Mucosa of descending colon (tissue), 3 donors: ENCODE data around the gene CA6. TPM values are rescaled to one million over a fixed set of nuclear protein-coding genes. Genes with fewer than 3 reads are reported as not detected.

Experiments used
- ATAC-seq: fragments of 200-7000 bp; cut with Tn5 transposase; one replicate; pipeline ENCODE4 v1.9.1; 2020; ENCODE audit warnings: mild to moderate bottlenecking, moderate library complexity
- DNase-seq, 3 donors: peaks; one replicate each; pipeline ENCODE4 v3.0.0-alpha.2; 2020
- H3K36me3 ChIP-seq: fragments of 200-600 bp; one replicate; pipeline ENCODE4 v1.8.0; 2021; ENCODE audit warnings: low read depth, mild to moderate bottlenecking
- H3K4me1 ChIP-seq: fragments of 200-600 bp; one replicate; pipeline ENCODE4 v1.8.0; 2021; ENCODE audit warnings: low read depth, mild to moderate bottlenecking
- H3K4me3 ChIP-seq: fragments of 200-600 bp; one replicate; pipeline ENCODE4 v1.8.0; 2021; ENCODE audit warnings: mild to moderate bottlenecking
- H3K9me3 ChIP-seq: fragments of 200-600 bp; one replicate; pipeline ENCODE4 v1.8.0; 2021; ENCODE audit warnings: mild to moderate bottlenecking
- intact Hi-C, 2 donors: fragments of 100-400 bp; cut with DNase I in 1 of 2; cut with micrococcal nuclease in 1 of 2; formaldehyde crosslinking; loops; one replicate each; pipeline versions ENCODE4 v1.11.0 to v1.11.1; 2022; cut with DNase I, micrococcal nuclease
- total RNA-seq, 3 donors: library from RNA; stranded (reverse); fragmentation: NEBNext Ultra II Directional in 2 of 3; extraction: Animal tissue kit (Norgen Biotek cat#: 25700) in 2 of 3; gene quantifications; one replicate each; pipeline versions ENCODE4 v1.2.1 to v1.2.4, GENCODE V29; 2021 to 2023
- TF ChIP-seq, protein P1 (sequence below): fragments of 200-600 bp; IDR thresholded peaks from one replicate; pipeline ENCODE4 v1.8.0; 2022; ENCODE audit warnings: antibody characterized with exemption, mild to moderate bottlenecking
- donor health status: DM: no; HTN: no; CAD: no; lungs with moderate emphysema.
- donor health status: DM: no; HTN: no; CAD: no.
- donor health status: DM: no; HTN: yes; CAD: no.

Gene CA6
- total RNA-seq, 3 donors from 2014 or later, result not detected

DNA sequence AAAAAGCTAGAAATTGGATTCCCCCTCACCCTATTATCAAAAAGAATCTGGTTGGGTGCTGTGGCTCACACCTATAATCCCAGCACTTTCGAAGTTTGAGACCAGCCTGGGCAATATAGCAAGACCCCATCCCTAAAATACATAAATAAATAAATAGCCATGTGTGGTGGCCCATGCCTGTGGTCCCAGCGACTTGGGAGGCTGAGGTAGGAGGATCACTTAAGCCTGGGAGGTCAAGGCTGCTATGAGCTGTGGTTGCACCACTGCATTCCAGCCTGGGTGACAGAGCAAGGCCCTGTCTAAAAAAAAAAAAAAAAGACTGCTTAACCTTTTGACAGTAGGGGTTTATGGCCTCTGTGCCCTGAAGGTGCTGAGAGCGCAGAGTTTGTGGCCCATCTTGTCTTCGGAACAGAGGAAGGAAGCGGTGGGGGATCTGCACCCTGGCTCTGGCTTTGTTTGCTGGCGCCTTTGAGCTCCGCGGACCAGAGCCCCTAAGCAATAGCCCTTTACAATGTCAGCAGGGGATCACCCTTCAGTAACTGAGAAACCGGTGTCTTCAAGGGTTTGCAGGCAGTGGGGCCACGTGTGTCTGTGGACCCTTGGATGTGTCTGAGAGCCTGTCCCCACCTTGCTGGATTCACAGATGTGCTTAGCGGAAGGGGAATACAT, 58.5 kb downstream of the CA6 start:
- Histone ChIP-seq H3K36me3 (no peaks in the 10 kb centered on the region), H3K4me1 (peaks cover 3% of the 10 kb centered on the region), H3K4me3 (no peak overlapping the region), H3K9me3 (no peaks in the 10 kb centered on the region)
- intact Hi-C loops, result no loop called here
- DNase-seq (no peak), ATAC-seq (no peak)
- TF ChIP-seq, protein P1, sequence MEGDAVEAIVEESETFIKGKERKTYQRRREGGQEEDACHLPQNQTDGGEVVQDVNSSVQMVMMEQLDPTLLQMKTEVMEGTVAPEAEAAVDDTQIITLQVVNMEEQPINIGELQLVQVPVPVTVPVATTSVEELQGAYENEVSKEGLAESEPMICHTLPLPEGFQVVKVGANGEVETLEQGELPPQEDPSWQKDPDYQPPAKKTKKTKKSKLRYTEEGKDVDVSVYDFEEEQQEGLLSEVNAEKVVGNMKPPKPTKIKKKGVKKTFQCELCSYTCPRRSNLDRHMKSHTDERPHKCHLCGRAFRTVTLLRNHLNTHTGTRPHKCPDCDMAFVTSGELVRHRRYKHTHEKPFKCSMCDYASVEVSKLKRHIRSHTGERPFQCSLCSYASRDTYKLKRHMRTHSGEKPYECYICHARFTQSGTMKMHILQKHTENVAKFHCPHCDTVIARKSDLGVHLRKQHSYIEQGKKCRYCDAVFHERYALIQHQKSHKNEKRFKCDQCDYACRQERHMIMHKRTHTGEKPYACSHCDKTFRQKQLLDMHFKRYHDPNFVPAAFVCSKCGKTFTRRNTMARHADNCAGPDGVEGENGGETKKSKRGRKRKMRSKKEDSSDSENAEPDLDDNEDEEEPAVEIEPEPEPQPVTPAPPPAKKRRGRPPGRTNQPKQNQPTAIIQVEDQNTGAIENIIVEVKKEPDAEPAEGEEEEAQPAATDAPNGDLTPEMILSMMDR, result no peak

DNA sequence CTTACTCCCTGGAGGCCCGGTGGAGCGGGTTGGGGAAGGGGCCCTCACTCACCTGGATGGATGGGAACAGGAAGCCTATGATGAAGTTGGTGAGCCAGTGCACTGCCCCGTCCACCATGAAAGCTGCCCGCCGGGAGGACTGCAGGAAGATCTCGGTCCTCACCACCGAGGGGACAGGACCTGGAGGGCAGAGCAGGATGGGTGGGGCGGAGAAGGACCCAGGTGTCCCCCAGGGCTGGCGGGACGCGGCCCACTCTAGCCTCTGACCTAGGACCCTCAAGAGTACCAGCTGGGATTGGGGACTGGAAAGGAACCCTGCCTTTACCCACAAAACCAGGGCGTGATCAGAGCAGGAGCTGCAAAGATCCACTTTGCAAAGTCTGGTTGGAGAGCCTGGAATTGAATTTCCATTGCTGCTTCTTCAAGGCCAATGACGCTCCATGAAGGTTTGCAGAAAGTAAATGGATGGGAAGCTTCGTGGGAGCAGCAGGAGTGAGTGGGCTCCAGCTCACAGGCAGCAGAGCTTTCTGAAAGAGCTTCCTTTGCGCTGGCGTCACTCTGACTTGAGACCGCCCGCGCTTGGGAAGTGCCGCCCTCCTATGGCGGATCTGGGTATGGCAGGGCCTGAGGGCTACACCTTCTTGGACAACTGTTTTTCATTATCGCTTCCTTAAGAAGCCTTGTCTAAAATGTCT, 59.2 kb downstream of the CA6 start:
- H3K36me3 ChIP-seq, result no peaks in the 10 kb centered on the region
- no peaks in the 10 kb centered on the region for H3K9me3 ChIP-seq
- ATAC-seq (peak; percentile 73), DNase-seq (peak; percentile 71 to 93 (median 89))
- TF ChIP-seq, protein P1, result peak; percentile 94
- intact Hi-C loops, result loop anchor here (5.0 kb wide), 2 partner anchors 88 to 97 kb away; no protein-coding TSS in a partner anchor
- H3K4me1 ChIP-seq, result peaks cover 3% of the 10 kb centered on the region
- H3K4me3 ChIP-seq, result no peak overlapping the region

DNA sequence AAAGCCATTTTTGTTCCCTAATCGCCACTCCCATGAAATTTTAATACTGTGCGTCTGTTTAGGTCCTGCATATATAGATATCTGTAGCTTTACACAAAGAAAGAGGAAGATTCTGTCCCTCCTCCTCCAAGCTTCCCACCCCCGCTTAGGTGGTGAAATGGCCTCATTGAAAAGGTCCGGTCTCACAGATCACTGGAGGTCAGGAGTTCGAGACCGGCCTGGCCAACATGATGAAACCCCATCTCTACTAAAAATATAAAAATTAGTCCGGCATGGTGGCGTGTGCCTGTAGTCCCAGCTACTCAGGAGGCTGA, 59.7 kb downstream of the CA6 start:
- intact Hi-C loops, result loop anchor here (5.0 kb wide), 2 partner anchors 88 to 97 kb away; no protein-coding TSS in a partner anchor
- Histone ChIP-seq H3K4me1 (peaks cover 3% of the 10 kb centered on the region), H3K9me3 (no peaks in the 10 kb centered on the region), H3K36me3 (no peaks in the 10 kb centered on the region), H3K4me3 (no peak overlapping the region)
- TF ChIP-seq, protein P1, result no peak
- ATAC-seq (no peak), DNase-seq (no peak)

DNA sequence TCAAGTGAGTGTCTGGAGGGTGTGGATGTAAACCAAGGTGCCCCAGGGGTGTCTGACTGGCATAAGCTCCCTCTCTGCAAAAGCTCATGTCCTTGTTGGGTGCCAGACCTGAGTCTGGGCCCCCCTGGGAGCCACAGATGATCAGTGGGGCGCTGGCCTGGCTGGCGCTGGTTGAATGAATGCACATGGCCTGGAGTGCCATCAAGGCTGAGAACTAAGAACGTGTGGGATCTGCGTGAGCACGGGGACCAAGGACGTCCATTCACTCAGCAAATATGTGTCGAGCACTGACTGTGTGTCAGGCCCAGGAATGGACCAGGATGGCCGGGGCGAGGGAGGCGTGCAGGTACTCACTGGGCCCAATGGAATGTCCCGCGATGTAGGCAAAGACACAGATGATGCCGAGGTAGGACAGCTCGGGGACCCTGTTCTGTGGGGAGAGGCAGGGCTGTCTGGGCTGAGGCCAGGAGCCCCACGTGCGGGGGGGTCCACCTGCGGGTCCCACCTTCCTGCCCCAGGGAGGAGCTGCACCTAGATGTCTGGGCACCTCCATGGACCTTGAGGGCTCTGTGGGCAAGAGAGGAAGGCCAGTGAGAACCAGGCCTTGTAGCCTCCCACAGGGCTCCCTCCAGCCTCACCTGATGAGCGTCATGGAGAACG, 61.4 kb downstream of the CA6 start:
- TF ChIP-seq, protein P1, result no peak
- DNase-seq, result no peak
- no peak for ATAC-seq
- H3K4me1 ChIP-seq, result no peaks in the 10 kb centered on the region
- H3K9me3 ChIP-seq, result no peaks in the 10 kb centered on the region
- H3K36me3 ChIP-seq, result no peaks in the 10 kb centered on the region
- no peak overlapping the region for H3K4me3 ChIP-seq
- intact Hi-C loops, result loop anchor here (5.0 kb wide), 2 partner anchors 90 to 95 kb away; no protein-coding TSS in a partner anchor

DNA sequence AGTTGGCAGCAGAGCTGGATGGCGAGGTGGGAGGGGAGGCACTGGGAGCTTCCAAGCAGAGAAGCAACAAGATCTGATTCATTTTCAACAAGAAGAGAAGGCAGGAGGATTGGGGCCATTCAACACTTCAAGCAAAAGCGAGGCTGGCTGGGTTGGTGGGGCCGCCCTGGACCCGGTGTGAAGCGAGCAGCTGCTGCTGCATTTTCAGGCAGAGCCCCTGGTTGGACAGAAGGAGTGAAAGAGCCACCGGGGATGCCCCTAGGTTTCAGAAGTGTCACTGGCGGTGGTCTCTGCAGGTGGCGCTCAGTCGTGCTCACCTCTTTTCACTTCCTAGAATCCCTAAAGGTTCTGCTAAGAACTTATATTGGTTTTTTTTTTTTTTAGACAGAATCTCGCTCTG, 62.6 kb downstream of the CA6 start:
- Histone ChIP-seq H3K4me1 (no peaks in the 10 kb centered on the region), H3K36me3 (no peaks in the 10 kb centered on the region), H3K9me3 (no peaks in the 10 kb centered on the region), H3K4me3 (no peak overlapping the region)
- DNase-seq (no peak), ATAC-seq (no peak)
- TF ChIP-seq, protein P1, result no peak
- intact Hi-C loops, result loop anchor here (5.0 kb wide), 2 partner anchors 91 to 94 kb away; no protein-coding TSS in a partner anchor
